Measurements from ENCODE around the gene MTHFD1L.

MTHFD1L gene

DNA sequence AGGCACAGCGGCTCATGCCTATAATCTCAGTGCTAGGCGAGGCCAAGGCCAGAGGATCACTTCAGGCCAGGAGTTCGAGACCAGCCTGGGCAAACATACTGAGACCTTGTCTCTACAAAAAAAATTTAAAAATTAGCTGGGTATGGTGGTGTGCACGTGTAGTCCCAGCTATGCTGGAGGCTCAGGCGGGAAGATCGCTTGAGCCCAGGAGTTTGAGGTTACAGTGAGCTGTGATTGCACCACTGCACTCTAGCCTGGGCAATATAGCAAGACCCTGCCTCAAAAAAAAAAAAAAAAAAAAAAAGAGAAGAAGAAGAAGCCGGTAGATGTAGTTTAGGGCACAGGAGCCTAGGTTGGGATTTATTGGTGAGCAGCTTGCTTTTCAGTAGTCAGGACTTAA, 20.7 kb downstream of the MTHFD1L start:
- H3K36me3 ChIP-seq (ENCODE audit: control insufficient read depth in 1 of 2, insufficient read depth in 2 of 2, low read length in 2 of 2) = peaks cover 14 to 17% of the 10 kb centered on the region in 2 donors
- no peak overlapping the region for H3K27ac ChIP-seq (ENCODE audit: low read length)
- no peaks in the 10 kb centered on the region for H3K9me3 ChIP-seq (ENCODE audit: control insufficient read depth in 1 of 2, low read length in 2 of 2)
- peaks cover 8 to 12% of the 10 kb centered on the region in 2 donors for H3K4me1 ChIP-seq (ENCODE audit: control insufficient read depth in 1 of 2, insufficient read depth in 2 of 2, low read length in 2 of 2)
- no peaks in the 10 kb centered on the region for H3K27me3 ChIP-seq (ENCODE audit: low read depth, low read length)
- H3K4me3 ChIP-seq (ENCODE audit: low read depth in 1 of 2, low read length in 2 of 2) = no peak overlapping the region

GRCh38 chr6:150887978-150888563, 22.6 kb downstream of the MTHFD1L start:
- H3K27ac ChIP-seq (ENCODE audit: low read length) = no peak overlapping the region
- H3K27me3 ChIP-seq (ENCODE audit: low read depth, low read length) = no peaks in the 10 kb centered on the region
- no peaks in the 10 kb centered on the region for H3K4me1 ChIP-seq (ENCODE audit: control insufficient read depth in 1 of 2, insufficient read depth in 2 of 2, low read length in 2 of 2)
- no peak overlapping the region for H3K4me3 ChIP-seq (ENCODE audit: low read depth in 1 of 2, low read length in 2 of 2)
- H3K36me3 ChIP-seq (ENCODE audit: control insufficient read depth in 1 of 2, insufficient read depth in 2 of 2, low read length in 2 of 2) = peaks cover 10 to 17% of the 10 kb centered on the region in 2 donors
- no peaks in the 10 kb centered on the region for H3K9me3 ChIP-seq (ENCODE audit: control insufficient read depth in 1 of 2, low read length in 2 of 2)

- no peak overlapping the region for H3K27ac ChIP-seq (ENCODE audit: low read length)
- peaks cover 0 to 6% of the 10 kb centered on the region in 2 donors for H3K4me1 ChIP-seq (ENCODE audit: control insufficient read depth in 1 of 2, insufficient read depth in 2 of 2, low read length in 2 of 2)
- H3K36me3 ChIP-seq (ENCODE audit: control insufficient read depth in 1 of 2, insufficient read depth in 2 of 2, low read length in 2 of 2) = peaks cover 4 to 16% of the 10 kb centered on the region in 2 donors
- no peak overlapping the region for H3K4me3 ChIP-seq (ENCODE audit: low read depth in 1 of 2, low read length in 2 of 2)
- no peaks in the 10 kb centered on the region for H3K9me3 ChIP-seq (ENCODE audit: control insufficient read depth in 1 of 2, low read length in 2 of 2)
- H3K27me3 ChIP-seq (ENCODE audit: low read depth, low read length) = no peaks in the 10 kb centered on the region
Measured at GRCh38 chr6:150890346-150890745, 24.8 kb downstream of the MTHFD1L start.

- Histone ChIP-seq H3K4me3 (ENCODE audit: low read depth in 1 of 2, low read length in 2 of 2) (no peak overlapping the region), H3K36me3 (ENCODE audit: control insufficient read depth in 1 of 2, insufficient read depth in 2 of 2, low read length in 2 of 2) (peaks cover 4 to 14% of the 10 kb centered on the region in 2 donors), H3K27ac (ENCODE audit: low read length) (no peak overlapping the region), H3K4me1 (ENCODE audit: control insufficient read depth in 1 of 2, insufficient read depth in 2 of 2, low read length in 2 of 2) (peaks cover 0 to 9% of the 10 kb centered on the region in 2 donors), H3K27me3 (ENCODE audit: low read depth, low read length) (no peaks in the 10 kb centered on the region), H3K9me3 (ENCODE audit: control insufficient read depth in 1 of 2, low read length in 2 of 2) (no peaks in the 10 kb centered on the region)
Measured at GRCh38 chr6:150891888-150892485, 26.5 kb downstream of the MTHFD1L start.

GRCh38 chr6:150894191-150894744, 28.8 kb downstream of the MTHFD1L start:
- Histone ChIP-seq H3K36me3 (ENCODE audit: control insufficient read depth in 1 of 2, insufficient read depth in 2 of 2, low read length in 2 of 2) (peaks cover 3 to 4% of the 10 kb centered on the region in 2 donors), H3K4me1 (ENCODE audit: control insufficient read depth in 1 of 2, insufficient read depth in 2 of 2, low read length in 2 of 2) (peaks cover 0 to 15% of the 10 kb centered on the region in 2 donors), H3K4me3 (ENCODE audit: low read depth in 1 of 2, low read length in 2 of 2) (no peak overlapping the region), H3K27ac (ENCODE audit: low read length) (no peak overlapping the region), H3K9me3 (ENCODE audit: control insufficient read depth in 1 of 2, low read length in 2 of 2) (no peaks in the 10 kb centered on the region), H3K27me3 (ENCODE audit: low read depth, low read length) (no peaks in the 10 kb centered on the region)

- Histone ChIP-seq H3K27ac (ENCODE audit: low read length) (no peak overlapping the region), H3K4me1 (ENCODE audit: control insufficient read depth in 1 of 2, insufficient read depth in 2 of 2, low read length in 2 of 2) (peaks cover 0 to 15% of the 10 kb centered on the region in 2 donors), H3K36me3 (ENCODE audit: control insufficient read depth in 1 of 2, insufficient read depth in 2 of 2, low read length in 2 of 2) (peaks cover 0 to 4% of the 10 kb centered on the region in 2 donors), H3K27me3 (ENCODE audit: low read depth, low read length) (no peaks in the 10 kb centered on the region), H3K4me3 (ENCODE audit: low read depth in 1 of 2, low read length in 2 of 2) (no peak overlapping the region), H3K9me3 (ENCODE audit: control insufficient read depth in 1 of 2, low read length in 2 of 2) (no peaks in the 10 kb centered on the region)
Measured at GRCh38 chr6:150894935-150895552, 29.5 kb downstream of the MTHFD1L start.

GRCh38 chr6:150895928-150896632, 30.6 kb downstream of the MTHFD1L start:
- no peaks in the 10 kb centered on the region for H3K9me3 ChIP-seq (ENCODE audit: control insufficient read depth in 1 of 2, low read length in 2 of 2)
- no peaks in the 10 kb centered on the region for H3K27me3 ChIP-seq (ENCODE audit: low read depth, low read length)
- peaks cover 0 to 15% of the 10 kb centered on the region in 2 donors for H3K4me1 ChIP-seq (ENCODE audit: control insufficient read depth in 1 of 2, insufficient read depth in 2 of 2, low read length in 2 of 2)
- no peak overlapping the region for H3K27ac ChIP-seq (ENCODE audit: low read length)
- no peak overlapping the region for H3K4me3 ChIP-seq (ENCODE audit: low read depth in 1 of 2, low read length in 2 of 2)
- no peaks in the 10 kb centered on the region for H3K36me3 ChIP-seq (ENCODE audit: control insufficient read depth in 1 of 2, insufficient read depth in 2 of 2, low read length in 2 of 2)

DNA sequence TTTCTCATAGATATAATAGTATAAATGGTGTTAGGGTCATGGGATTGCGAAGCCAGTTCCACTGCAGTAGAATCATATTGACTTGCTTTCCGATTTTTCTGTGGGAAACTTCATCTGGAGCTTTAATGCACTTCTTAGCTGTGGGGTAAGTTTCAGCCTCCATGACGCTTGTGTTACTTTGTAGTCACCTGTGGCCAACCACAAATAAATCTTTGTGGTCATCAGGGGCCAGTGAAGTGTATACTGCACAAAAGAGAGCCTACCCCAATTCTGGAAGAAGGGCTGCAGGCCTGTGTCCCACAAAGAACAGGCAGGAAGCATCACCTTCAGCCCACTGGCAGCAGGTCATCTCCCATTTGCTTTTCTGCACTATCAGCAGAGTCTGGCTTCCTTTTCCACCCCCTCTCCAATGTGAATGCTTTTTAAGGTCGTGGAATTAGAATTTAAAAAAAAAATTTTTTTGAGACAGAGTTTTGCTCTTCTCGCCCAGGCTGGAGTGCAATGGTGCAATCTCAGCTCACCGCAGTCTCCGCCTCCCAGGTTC, 32.0 kb downstream of the MTHFD1L start:
- no peak overlapping the region for H3K27ac ChIP-seq (ENCODE audit: low read length)
- H3K9me3 ChIP-seq (ENCODE audit: control insufficient read depth in 1 of 2, low read length in 2 of 2) = no peaks in the 10 kb centered on the region
- H3K27me3 ChIP-seq (ENCODE audit: low read depth, low read length) = no peaks in the 10 kb centered on the region
- H3K36me3 ChIP-seq (ENCODE audit: control insufficient read depth in 1 of 2, insufficient read depth in 2 of 2, low read length in 2 of 2) = no peaks in the 10 kb centered on the region
- no peak overlapping the region for H3K4me3 ChIP-seq (ENCODE audit: low read depth in 1 of 2, low read length in 2 of 2)
- peaks cover 0 to 20% of the 10 kb centered on the region in 2 donors for H3K4me1 ChIP-seq (ENCODE audit: control insufficient read depth in 1 of 2, insufficient read depth in 2 of 2, low read length in 2 of 2)

DNA sequence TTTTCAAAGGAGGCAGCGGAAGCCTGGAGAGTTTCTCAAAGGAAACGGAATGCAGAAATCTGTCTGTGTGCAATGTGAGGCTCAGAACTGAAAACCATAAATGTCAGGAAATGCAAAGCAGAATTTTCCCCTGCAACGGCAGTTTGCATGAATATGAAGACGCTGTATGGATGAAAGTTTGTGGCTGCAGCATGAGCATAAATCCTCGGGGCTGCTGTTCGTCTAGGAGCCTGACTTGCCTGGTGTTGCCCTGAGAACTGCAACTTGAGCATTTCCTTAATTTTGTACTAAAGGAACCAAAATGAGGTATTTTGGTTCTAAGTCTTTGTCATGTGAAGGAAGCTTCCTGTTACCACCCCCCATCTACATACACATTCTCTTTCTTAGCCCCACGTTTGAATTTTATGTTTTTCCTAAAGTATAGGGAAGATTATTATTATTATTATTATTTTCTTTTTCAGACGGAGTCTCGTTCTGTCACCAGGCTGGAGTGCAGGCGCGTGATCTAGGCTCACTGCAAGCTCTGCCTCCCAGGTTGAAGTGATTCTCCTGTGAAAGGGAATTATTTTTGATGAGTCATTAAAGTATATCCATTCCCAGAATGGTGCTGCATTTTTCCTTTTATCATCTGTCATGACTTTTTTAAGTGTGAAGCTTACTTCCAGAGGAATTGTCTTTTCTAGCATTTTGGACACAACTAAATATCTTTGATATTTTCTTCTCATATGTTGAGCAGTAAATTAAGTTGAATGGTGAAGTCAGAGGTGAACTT, 33.1 kb downstream of the MTHFD1L start:
- Histone ChIP-seq H3K4me3 (ENCODE audit: low read depth in 1 of 2, low read length in 2 of 2) (no peak overlapping the region), H3K36me3 (ENCODE audit: control insufficient read depth in 1 of 2, insufficient read depth in 2 of 2, low read length in 2 of 2) (no peaks in the 10 kb centered on the region), H3K27ac (ENCODE audit: low read length) (no peak overlapping the region), H3K4me1 (ENCODE audit: control insufficient read depth in 1 of 2, insufficient read depth in 2 of 2, low read length in 2 of 2) (peaks cover 0 to 25% of the 10 kb centered on the region in 2 donors), H3K27me3 (ENCODE audit: low read depth, low read length) (no peaks in the 10 kb centered on the region), H3K9me3 (ENCODE audit: control insufficient read depth in 1 of 2, low read length in 2 of 2) (no peaks in the 10 kb centered on the region)

DNA sequence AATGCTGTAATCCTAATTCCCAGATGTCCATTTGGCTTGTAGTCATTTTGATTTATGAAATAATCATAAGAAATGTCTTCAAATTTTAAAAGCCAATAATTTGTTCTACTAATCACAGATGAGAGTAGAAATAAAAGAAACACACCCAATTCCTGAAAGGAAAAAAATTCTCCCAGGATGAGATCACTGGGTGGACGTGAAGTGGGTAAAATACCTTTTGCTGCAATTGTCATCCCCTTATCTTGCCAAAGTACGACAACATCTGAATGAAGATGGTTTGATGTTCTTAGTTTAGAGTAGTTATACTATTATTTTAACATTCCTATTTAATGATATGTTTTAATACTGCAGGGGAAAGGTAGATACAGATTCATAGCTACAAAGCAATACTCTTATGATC, 33.7 kb downstream of the MTHFD1L start:
- Histone ChIP-seq H3K36me3 (ENCODE audit: control insufficient read depth in 1 of 2, insufficient read depth in 2 of 2, low read length in 2 of 2) (no peaks in the 10 kb centered on the region), H3K27me3 (ENCODE audit: low read depth, low read length) (no peaks in the 10 kb centered on the region), H3K4me1 (ENCODE audit: control insufficient read depth in 1 of 2, insufficient read depth in 2 of 2, low read length in 2 of 2) (peaks cover 0 to 25% of the 10 kb centered on the region in 2 donors), H3K4me3 (ENCODE audit: low read depth in 1 of 2, low read length in 2 of 2) (no peak overlapping the region), H3K27ac (ENCODE audit: low read length) (no peak overlapping the region), H3K9me3 (ENCODE audit: control insufficient read depth in 1 of 2, low read length in 2 of 2) (no peaks in the 10 kb centered on the region)
